Activated naive CD4-positive, alpha-beta T cell (primary cell): Measurements from ENCODE around the gene RANGAP1.

Experiments used
- DNase-seq, 4 experiments: peaks; one replicate each; lab custom pipeline; 2025; lab: John Stamatoyannopoulos, UW

RANGAP1 gene

GRCh38 chr22:41285820-41286638 is at the start of gene RANGAP1:
TSS of gene RANGAP1 (minus strand) at chr22:41286187. CDS start at chr22:41281044, 5,143 bp downstream.
- DNase-seq: peak; percentile 92 to 98 (median 95)

GRCh38 chr22:41334951-41335635 is 49.1 kb upstream of the RANGAP1 start:
- DNase-seq: no peak

- no peak for DNase-seq
Measured at GRCh38 chr22:41334215-41334614, 48.2 kb upstream of the RANGAP1 start.

GRCh38 chr22:41333806-41334205 is 47.8 kb upstream of the RANGAP1 start:
- DNase-seq: no peak

- no peak for DNase-seq
Measured at GRCh38 chr22:41332217-41332939, 46.4 kb upstream of the RANGAP1 start.

GRCh38 chr22:41330169-41330568 is 44.2 kb upstream of the RANGAP1 start:
- no peak for DNase-seq

GRCh38 chr22:41327124-41327523 is 41.1 kb upstream of the RANGAP1 start:
- no peak for DNase-seq

- no peak for DNase-seq
Measured at GRCh38 chr22:41324821-41325528, 39.0 kb upstream of the RANGAP1 start.

GRCh38 chr22:41320416-41321240 is 34.6 kb upstream of the RANGAP1 start:
- DNase-seq: no peak

- DNase-seq: no peak
Measured at GRCh38 chr22:41315586-41315985, 29.6 kb upstream of the RANGAP1 start.

- DNase-seq: no peak
Measured at GRCh38 chr22:41314821-41315220, 28.8 kb upstream of the RANGAP1 start.

- DNase-seq: no peak
Measured at GRCh38 chr22:41311487-41311886, 25.5 kb upstream of the RANGAP1 start.

GRCh38 chr22:41310336-41310735 is 24.3 kb upstream of the RANGAP1 start:
- DNase-seq: no peak

- DNase-seq: no peak
Measured at GRCh38 chr22:41308544-41308947, 22.6 kb upstream of the RANGAP1 start.

- DNase-seq: no peak
Measured at GRCh38 chr22:41308054-41308453, 22.1 kb upstream of the RANGAP1 start.

- DNase-seq: no peak
Measured at GRCh38 chr22:41305646-41306045, 19.7 kb upstream of the RANGAP1 start.

- DNase-seq: no peak
Measured at GRCh38 chr22:41302811-41303210, 16.8 kb upstream of the RANGAP1 start.

- DNase-seq: peak in 1 of 4 experiments; percentile 20
Measured at GRCh38 chr22:41302021-41302767, 16.2 kb upstream of the RANGAP1 start.

- DNase-seq: peak; percentile 56 to 75 (median 64)
Measured at GRCh38 chr22:41301085-41302020, 15.4 kb upstream of the RANGAP1 start, which contains the start of gene ZC3H7B. TSS of gene ZC3H7B (plus strand) at chr22:41301525. CDS start at chr22:41320661, 19,136 bp downstream.
